ENCODE measurements around the gene SLC31A1.

SLC31A1 gene

DNA sequence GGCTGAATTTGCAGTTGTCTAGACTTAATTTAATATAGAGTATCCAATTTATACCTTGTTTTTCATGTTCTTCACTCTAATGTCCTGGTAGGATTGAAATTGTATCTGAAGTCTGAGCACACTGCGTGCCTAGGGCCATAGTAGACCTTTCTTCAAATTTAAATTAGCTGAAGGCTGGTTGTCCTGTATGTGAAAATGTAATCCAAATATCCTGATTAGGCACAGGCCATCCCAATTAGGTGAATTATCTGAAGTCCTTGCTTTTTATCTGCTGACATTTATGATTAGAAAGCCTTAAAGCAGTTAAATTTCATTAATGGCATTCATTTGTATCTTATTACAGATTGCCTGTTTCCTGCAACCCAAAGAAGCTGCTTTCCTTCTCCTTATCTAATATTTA is 33.6 kb downstream of the SLC31A1 start:
- TF ChIP-seq, protein P1, sequence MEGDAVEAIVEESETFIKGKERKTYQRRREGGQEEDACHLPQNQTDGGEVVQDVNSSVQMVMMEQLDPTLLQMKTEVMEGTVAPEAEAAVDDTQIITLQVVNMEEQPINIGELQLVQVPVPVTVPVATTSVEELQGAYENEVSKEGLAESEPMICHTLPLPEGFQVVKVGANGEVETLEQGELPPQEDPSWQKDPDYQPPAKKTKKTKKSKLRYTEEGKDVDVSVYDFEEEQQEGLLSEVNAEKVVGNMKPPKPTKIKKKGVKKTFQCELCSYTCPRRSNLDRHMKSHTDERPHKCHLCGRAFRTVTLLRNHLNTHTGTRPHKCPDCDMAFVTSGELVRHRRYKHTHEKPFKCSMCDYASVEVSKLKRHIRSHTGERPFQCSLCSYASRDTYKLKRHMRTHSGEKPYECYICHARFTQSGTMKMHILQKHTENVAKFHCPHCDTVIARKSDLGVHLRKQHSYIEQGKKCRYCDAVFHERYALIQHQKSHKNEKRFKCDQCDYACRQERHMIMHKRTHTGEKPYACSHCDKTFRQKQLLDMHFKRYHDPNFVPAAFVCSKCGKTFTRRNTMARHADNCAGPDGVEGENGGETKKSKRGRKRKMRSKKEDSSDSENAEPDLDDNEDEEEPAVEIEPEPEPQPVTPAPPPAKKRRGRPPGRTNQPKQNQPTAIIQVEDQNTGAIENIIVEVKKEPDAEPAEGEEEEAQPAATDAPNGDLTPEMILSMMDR (IDR thresholded peaks at IDR 0.05; ENCODE audit: insufficient read depth, low read depth, low read length, missing control alignments), result no peak
- no peak overlapping the region for H3K4me3 ChIP-seq (ENCODE audit: low read length)
- no peak for DNase-seq (ENCODE audit: low read depth)

DNA sequence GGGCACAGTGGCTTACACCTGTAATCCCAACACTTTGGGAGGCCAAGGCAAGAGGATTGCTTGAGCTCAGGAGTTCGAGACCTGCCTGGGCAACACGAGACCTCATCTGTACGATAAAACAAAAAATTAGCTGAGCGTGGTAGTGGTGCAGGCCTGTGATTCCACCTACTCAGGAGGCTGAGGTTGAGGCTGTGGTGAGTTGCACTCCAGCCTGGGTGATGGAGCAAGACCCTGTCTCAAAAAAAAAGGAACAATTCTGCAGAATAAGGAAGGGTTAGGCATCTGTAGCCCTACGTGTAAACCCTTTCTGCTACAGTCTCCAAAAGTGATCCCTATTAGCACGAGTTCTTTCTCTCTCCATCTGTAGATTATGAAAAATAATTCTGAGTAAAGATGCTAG is 34.1 kb downstream of the SLC31A1 start:
- DNase-seq (ENCODE audit: low read depth), result no peak

DNA sequence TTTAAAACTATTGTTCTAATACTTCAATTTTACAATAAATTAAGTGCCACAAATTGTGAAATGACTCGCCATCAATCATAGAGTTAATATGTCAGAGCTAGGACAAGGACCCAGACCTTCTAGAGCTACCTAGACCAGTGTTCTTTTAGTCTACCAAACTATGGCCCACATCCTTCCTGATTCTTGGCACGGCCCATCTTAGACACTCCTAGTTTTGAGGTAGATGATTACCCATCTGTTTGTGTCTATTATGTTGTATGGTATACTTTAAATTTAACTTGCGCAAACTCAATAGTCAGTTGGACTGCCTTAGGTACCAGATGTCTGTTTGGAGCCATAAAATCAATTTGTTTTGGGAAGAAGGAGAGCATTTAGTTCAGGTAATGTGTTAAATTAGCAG is 36.5 kb downstream of the SLC31A1 start:
- H3K4me3 ChIP-seq (ENCODE audit: low read length), result no peak overlapping the region
- DNase-seq (ENCODE audit: low read depth), result no peak
- TF ChIP-seq, protein P1 (IDR thresholded peaks at IDR 0.05; ENCODE audit: insufficient read depth, low read depth, low read length, missing control alignments), result no peak

More for the DNA sequence above, 34.1 kb downstream of the SLC31A1 start:
- H3K4me3 ChIP-seq (ENCODE audit: low read length), result no peak overlapping the region
- TF ChIP-seq, protein P1 (IDR thresholded peaks at IDR 0.05; ENCODE audit: insufficient read depth, low read depth, low read length, missing control alignments), result no peak

DNA sequence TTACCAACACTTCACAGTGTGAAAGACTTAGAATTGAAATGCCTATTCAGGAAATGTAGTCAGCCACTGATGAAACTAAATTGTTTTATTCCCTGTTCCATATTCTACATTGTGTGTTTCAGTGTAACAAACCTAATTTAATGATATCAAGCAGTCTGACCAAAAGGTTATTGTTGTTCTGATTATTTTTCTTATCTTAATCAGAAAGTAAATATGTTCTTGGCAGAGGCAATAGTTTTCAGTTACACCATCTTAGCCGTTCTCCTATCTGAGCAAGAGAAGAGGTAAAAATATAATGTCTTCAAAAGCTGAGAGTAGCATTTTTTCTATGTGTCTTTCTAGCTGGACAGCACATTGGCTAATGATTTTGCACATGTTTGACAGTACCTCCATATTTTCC is 36.9 kb downstream of the SLC31A1 start:
- TF ChIP-seq, protein P1 (IDR thresholded peaks at IDR 0.05; ENCODE audit: insufficient read depth, low read depth, low read length, missing control alignments), result no peak
- no peak overlapping the region for H3K4me3 ChIP-seq (ENCODE audit: low read length)
- no peak for DNase-seq (ENCODE audit: low read depth)

DNA sequence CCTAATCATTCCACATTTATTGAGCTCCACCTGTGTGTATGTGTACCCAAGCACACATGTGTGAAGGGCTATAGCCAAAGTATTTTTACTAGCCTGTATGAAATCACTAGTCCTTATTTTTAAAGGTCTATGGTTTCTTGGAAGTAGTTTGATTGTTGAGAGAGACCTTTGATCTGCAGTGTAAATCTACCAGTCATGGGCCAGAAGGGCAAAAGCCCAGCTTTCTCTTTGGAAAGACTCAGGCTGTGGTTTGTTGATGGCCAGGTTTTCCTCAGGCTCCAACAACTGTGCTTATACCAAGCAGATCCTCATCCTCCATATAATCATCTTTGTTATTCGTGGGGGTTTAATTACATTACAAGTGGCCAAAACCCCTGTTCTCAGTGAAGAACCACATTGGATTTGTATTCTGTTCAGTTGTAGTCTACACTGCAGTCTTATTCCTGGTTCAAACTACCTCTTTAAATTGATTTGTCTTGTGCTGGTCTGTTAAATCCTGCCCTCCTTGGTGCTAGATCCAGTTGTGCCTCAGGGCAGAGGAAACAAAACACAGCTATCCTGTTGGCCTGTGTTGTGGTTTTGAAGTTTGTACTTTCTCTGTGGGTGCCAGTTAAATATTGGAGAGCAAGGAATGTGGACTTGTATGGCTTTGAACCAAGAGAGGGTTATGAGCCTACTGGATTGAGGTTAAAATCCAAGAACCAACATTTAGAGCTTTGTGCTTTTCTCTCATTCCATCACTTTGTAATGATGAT is 40.8 kb downstream of the SLC31A1 start:
- H3K4me3 ChIP-seq (ENCODE audit: low read length), result no peak overlapping the region
- TF ChIP-seq, protein P1 (IDR thresholded peaks at IDR 0.05; ENCODE audit: insufficient read depth, low read depth, low read length, missing control alignments), result no peak
- no peak for DNase-seq (ENCODE audit: low read depth)

DNA sequence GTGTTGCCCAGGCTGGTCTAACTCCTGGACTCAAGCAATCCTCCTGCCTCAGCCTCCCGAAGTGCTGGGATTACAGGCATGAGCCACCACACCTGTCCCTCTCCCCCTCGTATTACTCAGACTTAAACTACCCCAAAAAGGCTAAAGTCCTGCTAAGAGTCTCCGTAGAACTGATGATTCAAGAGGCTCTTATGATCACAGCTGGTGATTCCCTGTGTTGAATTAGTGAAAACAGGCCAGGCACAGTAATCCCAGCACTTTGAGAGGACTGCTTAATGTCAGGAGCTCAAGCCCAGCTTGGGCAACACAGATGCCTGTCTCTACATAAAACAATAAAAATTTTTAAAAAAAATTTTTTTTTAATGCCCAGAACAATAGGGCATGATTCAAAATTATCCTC is 44.8 kb downstream of the SLC31A1 start:
- no peak overlapping the region for H3K4me3 ChIP-seq (ENCODE audit: low read length)
- no peak for DNase-seq (ENCODE audit: low read depth)
- TF ChIP-seq, protein P1 (IDR thresholded peaks at IDR 0.05; ENCODE audit: insufficient read depth, low read depth, low read length, missing control alignments), result no peak
